Breast epithelium (tissue), 3 donors: ENCODE data around the gene CCDC38.

Experiments
- POLR2A ChIP-seq: fragments of 450-650 bp; IDR thresholded peaks from one replicate; pipeline ENCODE4 v1.6.1; 2016; ENCODE audit warnings: antibody characterized with exemption, mild to moderate bottlenecking, moderate library complexity
- POLR2AphosphoS5 ChIP-seq, 3 donors: sonication (generic); formaldehyde crosslinking; IDR thresholded peaks; one replicate each; pipeline ENCODE4 v1.6.1; 2017; ENCODE audit warnings: antibody characterized with exemption in 3 of 3
- TF ChIP-seq, protein P1 (sequence below), 3 donors: fragments of 450-650 bp; IDR thresholded peaks; one replicate each; pipeline ENCODE4 v1.5.1; 2016 to 2017; ENCODE audit warnings: antibody characterized with exemption in 3 of 3, mild to moderate bottlenecking in 3 of 3, moderate library complexity in 3 of 3

DNA sequence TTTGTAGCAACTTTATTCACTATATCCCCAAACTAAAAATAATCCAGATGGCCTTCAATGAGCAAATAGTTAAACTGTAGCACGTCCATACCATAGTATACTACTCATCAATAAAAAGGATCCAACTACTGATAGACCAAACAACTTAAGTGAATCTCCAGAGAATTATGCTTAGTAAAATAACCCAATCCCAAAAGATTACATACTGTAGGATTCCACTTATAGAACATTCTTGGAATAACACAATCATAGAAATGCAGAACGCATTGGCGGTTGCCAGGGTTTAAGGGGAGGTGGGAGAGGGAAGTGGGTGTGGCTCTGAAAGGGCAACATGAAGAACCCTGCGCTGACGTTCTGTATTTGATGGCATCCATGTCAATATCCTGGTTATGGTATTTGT is 55.1 kb downstream of the CCDC38 start:
- no peak for TF ChIP-seq POLR2A
- TF ChIP-seq, protein P1, sequence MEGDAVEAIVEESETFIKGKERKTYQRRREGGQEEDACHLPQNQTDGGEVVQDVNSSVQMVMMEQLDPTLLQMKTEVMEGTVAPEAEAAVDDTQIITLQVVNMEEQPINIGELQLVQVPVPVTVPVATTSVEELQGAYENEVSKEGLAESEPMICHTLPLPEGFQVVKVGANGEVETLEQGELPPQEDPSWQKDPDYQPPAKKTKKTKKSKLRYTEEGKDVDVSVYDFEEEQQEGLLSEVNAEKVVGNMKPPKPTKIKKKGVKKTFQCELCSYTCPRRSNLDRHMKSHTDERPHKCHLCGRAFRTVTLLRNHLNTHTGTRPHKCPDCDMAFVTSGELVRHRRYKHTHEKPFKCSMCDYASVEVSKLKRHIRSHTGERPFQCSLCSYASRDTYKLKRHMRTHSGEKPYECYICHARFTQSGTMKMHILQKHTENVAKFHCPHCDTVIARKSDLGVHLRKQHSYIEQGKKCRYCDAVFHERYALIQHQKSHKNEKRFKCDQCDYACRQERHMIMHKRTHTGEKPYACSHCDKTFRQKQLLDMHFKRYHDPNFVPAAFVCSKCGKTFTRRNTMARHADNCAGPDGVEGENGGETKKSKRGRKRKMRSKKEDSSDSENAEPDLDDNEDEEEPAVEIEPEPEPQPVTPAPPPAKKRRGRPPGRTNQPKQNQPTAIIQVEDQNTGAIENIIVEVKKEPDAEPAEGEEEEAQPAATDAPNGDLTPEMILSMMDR (IDR thresholded peaks at IDR 0.05): no peak
- no peak for TF ChIP-seq POLR2AphosphoS5 (IDR thresholded peaks at IDR 0.05)
